ENCODE measurements around the gene TMEM91.
"Not testable (repeated sequence)": the region's sequence is repeated elsewhere in the genome, so short reads cannot be mapped to it uniquely, and the experiment has no call there.

Gene TMEM91

DNA sequence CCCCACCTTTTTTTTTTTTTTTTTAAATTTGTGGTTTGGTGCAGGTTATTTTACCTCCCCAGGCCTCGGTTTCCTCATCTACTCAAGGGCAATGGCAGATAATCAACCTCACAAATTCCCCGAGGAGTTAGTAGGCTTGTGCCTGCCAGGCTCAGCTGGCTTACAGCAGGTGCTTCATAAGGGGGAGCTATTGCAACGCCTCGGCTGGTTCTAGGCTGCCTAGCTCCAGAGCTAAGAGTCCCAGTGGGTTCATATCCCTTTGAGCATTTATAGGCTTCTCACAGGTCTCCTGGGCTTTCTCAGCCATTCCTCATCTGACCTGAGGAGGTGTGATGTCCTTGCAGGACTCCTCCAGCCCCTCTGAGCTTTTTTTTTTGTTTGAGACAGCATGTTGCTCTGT lies 31.9 kb downstream of the TMEM91 start:
- no peak overlapping the region for H3K4me2 ChIP-seq (ENCODE audit: low read length)
- TF ChIP-seq CTCF (IDR thresholded peaks at IDR 0.05; ENCODE audit: low read length) (no peak), EZH2 (IDR thresholded peaks at IDR 0.05; ENCODE audit: borderline replicate concordance, low read length) (no peak)

GRCh38 chr19:41408846-41409245 lies 32.5 kb downstream of the TMEM91 start:
- not testable (repeated sequence) for H3K9me3 ChIP-seq (ENCODE audit: low read length); H3K4me3 ChIP-seq (ENCODE audit: low read depth, low read length, poor library complexity, severe bottlenecking); H3K27me3 ChIP-seq (ENCODE audit: insufficient read depth, low read length); H3K4me2 ChIP-seq (ENCODE audit: low read length); H3K4me1 ChIP-seq (ENCODE audit: insufficient read depth, low read length, severe bottlenecking); H4K20me1 ChIP-seq (ENCODE audit: insufficient read depth, low read length); H3K27ac ChIP-seq (ENCODE audit: low read depth, low read length, poor library complexity, severe bottlenecking); H3F3A ChIP-seq (ENCODE audit: insufficient read depth, low read length); H3K9me2 ChIP-seq (ENCODE audit: low read depth, low read length); H3K79me2 ChIP-seq (ENCODE audit: insufficient read depth, low read length); H3K9ac ChIP-seq (ENCODE audit: low read length); H2AFZ ChIP-seq (ENCODE audit: low read length)
- peaks cover 25% of the 10 kb centered on the region; the same call in 1 of the 2 replicates for H3K36me3 ChIP-seq (ENCODE audit: insufficient read depth, low read length)

More for the DNA sequence above, 31.9 kb downstream of the TMEM91 start:
- H3K9me2 ChIP-seq (ENCODE audit: low read depth, low read length), result no peaks in the 10 kb centered on the region
- no peaks in the 10 kb centered on the region for H3K4me1 ChIP-seq (ENCODE audit: insufficient read depth, low read length, severe bottlenecking)
- H3K27me3 ChIP-seq (ENCODE audit: insufficient read depth, low read length), result no peaks in the 10 kb centered on the region
- no peak overlapping the region for H3K9ac ChIP-seq (ENCODE audit: low read length)
- H3K9me3 ChIP-seq (ENCODE audit: low read length), result no peaks in the 10 kb centered on the region
- H3K36me3 ChIP-seq (ENCODE audit: insufficient read depth, low read length), result peaks cover 19% of the 10 kb centered on the region; the same call in 1 of the 2 replicates
- no peak overlapping the region for H3K4me3 ChIP-seq (ENCODE audit: low read depth, low read length, poor library complexity, severe bottlenecking)
- H3F3A ChIP-seq (ENCODE audit: insufficient read depth, low read length), result no peaks in the 10 kb centered on the region
- no peak overlapping the region for H2AFZ ChIP-seq (ENCODE audit: low read length)
- H3K79me2 ChIP-seq (ENCODE audit: insufficient read depth, low read length), result no peaks in the 10 kb centered on the region
- H4K20me1 ChIP-seq (ENCODE audit: insufficient read depth, low read length), result no peaks in the 10 kb centered on the region
- no peak overlapping the region for H3K27ac ChIP-seq (ENCODE audit: low read depth, low read length, poor library complexity, severe bottlenecking)

- Histone ChIP-seq H3K9me2 (ENCODE audit: low read depth, low read length) (no peaks in the 10 kb centered on the region), H3K9ac (ENCODE audit: low read length) (no peak overlapping the region), H3K4me3 (ENCODE audit: low read depth, low read length, poor library complexity, severe bottlenecking) (no peak overlapping the region), H3K27me3 (ENCODE audit: insufficient read depth, low read length) (no peaks in the 10 kb centered on the region), H3K4me2 (ENCODE audit: low read length) (no peak overlapping the region), H3K36me3 (ENCODE audit: insufficient read depth, low read length) (peaks cover 29% of the 10 kb centered on the region; the same call in 1 of the 2 replicates), H2AFZ (ENCODE audit: low read length) (no peak overlapping the region), H3K27ac (ENCODE audit: low read depth, low read length, poor library complexity, severe bottlenecking) (no peak overlapping the region), H3F3A (ENCODE audit: insufficient read depth, low read length) (no peaks in the 10 kb centered on the region), H3K79me2 (ENCODE audit: insufficient read depth, low read length) (no peaks in the 10 kb centered on the region), H3K9me3 (ENCODE audit: low read length) (no peaks in the 10 kb centered on the region), H3K4me1 (ENCODE audit: insufficient read depth, low read length, severe bottlenecking) (no peaks in the 10 kb centered on the region), H4K20me1 (ENCODE audit: insufficient read depth, low read length) (no peaks in the 10 kb centered on the region)
- TF ChIP-seq CTCF (IDR thresholded peaks at IDR 0.05; ENCODE audit: low read length), result no peak
- no peak for TF ChIP-seq EZH2 (IDR thresholded peaks at IDR 0.05; ENCODE audit: borderline replicate concordance, low read length)
Observed at GRCh38 chr19:41409288-41409687, 33.0 kb downstream of the TMEM91 start.

DNA sequence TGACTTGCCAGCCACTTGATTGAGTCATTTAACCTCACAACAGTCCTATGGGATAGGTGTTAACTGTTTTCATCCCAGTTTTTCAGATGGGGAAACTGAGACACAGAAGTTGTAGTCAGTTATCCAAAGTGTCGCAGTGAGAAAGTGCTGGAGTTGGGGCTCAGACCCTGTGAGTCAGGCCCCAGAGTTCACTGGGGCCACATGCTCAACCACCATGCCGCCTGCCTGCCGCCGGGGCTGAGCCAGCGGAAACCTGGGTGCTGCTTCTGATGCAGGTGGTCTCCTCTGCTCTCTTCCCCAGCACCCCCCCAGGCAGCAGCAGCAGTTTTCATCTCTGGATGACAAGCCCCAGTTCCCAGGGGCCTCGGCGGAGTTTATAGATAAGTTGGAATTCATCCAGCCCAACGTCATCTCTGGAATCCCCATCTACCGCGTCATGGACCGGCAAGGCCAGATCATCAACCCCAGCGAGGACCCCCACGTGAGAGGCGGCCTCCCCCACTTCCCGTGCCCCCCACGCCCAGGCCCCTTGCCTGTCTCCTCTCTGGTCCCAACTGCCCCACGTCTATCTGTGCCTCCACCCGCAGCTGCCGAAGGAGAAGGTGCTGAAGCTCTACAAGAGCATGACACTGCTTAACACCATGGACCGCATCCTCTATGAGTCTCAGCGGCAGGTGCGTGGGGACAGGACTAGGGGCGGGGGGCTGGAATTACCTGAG lies 34.2 kb downstream of the TMEM91 start:
- no peaks in the 10 kb centered on the region for H3F3A ChIP-seq (ENCODE audit: insufficient read depth, low read length)
- H3K9me3 ChIP-seq (ENCODE audit: low read length), result no peaks in the 10 kb centered on the region
- no peak overlapping the region for H3K4me3 ChIP-seq (ENCODE audit: low read depth, low read length, poor library complexity, severe bottlenecking)
- no peaks in the 10 kb centered on the region for H4K20me1 ChIP-seq (ENCODE audit: insufficient read depth, low read length)
- no peaks in the 10 kb centered on the region for H3K9me2 ChIP-seq (ENCODE audit: low read depth, low read length)
- no peak for TF ChIP-seq EZH2 (IDR thresholded peaks at IDR 0.05; ENCODE audit: borderline replicate concordance, low read length)
- no peak for TF ChIP-seq CTCF (IDR thresholded peaks at IDR 0.05; ENCODE audit: low read length)
- H3K27ac ChIP-seq (ENCODE audit: low read depth, low read length, poor library complexity, severe bottlenecking), result no peak overlapping the region
- no peaks in the 10 kb centered on the region for H3K79me2 ChIP-seq (ENCODE audit: insufficient read depth, low read length)
- H3K36me3 ChIP-seq (ENCODE audit: insufficient read depth, low read length), result peaks cover 41% of the 10 kb centered on the region
- no peak overlapping the region for H3K4me2 ChIP-seq (ENCODE audit: low read length)
- H3K27me3 ChIP-seq (ENCODE audit: insufficient read depth, low read length), result no peaks in the 10 kb centered on the region
- H3K4me1 ChIP-seq (ENCODE audit: insufficient read depth, low read length, severe bottlenecking), result no peaks in the 10 kb centered on the region
- no peak overlapping the region for H2AFZ ChIP-seq (ENCODE audit: low read length)
- H3K9ac ChIP-seq (ENCODE audit: low read length), result no peak overlapping the region

All from OCI-LY1 (cell line).